Measurements from ENCODE around the gene PRDM13. TPM values are rescaled to one million over a fixed set of nuclear protein-coding genes. Genes with fewer than 3 reads are reported as not detected.

PRDM13 gene
- total and polyA plus RNA-seq, 10 of the 15 experiments (the other 5 are each of a cell fraction or from before 2014, with no cell fraction given): 0.02 to 0.15 (median 0.03) TPM; not detected in 6

- TF ChIP-seq CTCF (IDR thresholded peaks at IDR 0.05 in 2 of 3, conservative IDR thresholded peaks at IDR 0.05 in 1 of 3; ENCODE audit: control insufficient read depth in 2 of 3, extremely low read depth in 1 of 3, insufficient read depth in 1 of 3, low read depth in 3 of 3, low read length in 3 of 3) (peak; percentile 67 to 78 (median 74); a peak in 5 of 6 replicates), YY1 (IDR thresholded peaks at IDR 0.05; ENCODE audit: low read depth, low read length) (peak; percentile 23; the same call in 1 of the 2 replicates), RAD21 (IDR thresholded peaks at IDR 0.05; ENCODE audit: insufficient read depth, low read depth, low read length) (peak; percentile 85), MLLT1 (IDR thresholded peaks at IDR 0.05) (no peak), ZBTB33 (IDR thresholded peaks at IDR 0.05) (no peak), TARDBP (IDR thresholded peaks at IDR 0.05; ENCODE audit: borderline replicate concordance) (no peak), CHD4 (IDR thresholded peaks at IDR 0.05) (no peak), IKZF2 (IDR thresholded peaks at IDR 0.05) (no peak)
Measured at GRCh38 chr6:99588618-99589289, 17.9 kb upstream of the PRDM13 start (continued).

Data from GM12878 (cell line).